ENCODE measurements around the gene ZNF844.
A peak's percentile ranks its signal among the peaks of the same experiment; 100 is the strongest.
"Not testable (repeated sequence)": the region's sequence is repeated elsewhere in the genome, so short reads cannot be mapped to it uniquely, and the experiment has no call there.

ZNF844 gene

DNA sequence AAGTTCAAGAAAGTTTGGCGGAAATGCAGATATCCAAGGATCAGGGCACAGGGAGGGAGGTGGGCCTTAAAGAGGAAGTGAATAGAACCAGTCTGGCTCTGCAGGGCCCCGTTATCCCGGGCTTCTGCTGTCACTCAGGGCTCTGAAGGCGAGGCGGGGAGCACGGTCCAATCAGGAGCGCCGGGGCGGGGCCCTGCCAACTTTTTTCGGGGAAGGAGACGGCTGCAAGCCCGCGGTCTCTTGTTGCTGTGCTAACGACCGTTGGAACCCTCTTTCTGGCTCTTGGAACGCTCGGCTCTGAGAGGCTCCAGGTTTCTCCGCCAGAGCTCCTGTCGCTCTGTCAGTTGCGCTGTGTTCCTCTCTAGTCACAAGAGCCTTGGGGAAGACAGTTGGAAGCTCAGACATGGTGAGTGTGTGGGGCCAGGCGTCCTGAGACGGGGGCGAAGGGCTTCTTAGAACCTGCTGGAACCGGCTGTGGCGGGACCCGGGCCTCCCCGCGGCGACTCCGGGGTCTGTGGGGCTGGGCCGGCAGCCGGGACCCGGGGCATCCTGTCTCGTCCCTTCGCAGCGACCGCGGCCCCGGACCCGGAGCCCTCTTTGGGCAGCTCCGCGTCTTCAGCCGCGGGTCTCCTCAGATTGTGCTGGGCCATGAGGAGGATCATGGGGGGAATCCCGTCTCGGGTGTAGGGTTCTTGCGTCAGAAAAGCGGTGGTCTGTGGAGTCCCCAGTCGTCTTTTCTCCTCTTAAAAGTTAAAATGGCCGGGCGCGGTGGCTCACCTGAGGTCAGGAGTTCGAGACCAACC, 27.7 kb downstream of the ZNF844 start:
- DNase-seq (ENCODE audit: low read depth in 2 of 2), result peak; percentile 73 to 75

- DNase-seq (ENCODE audit: low read depth in 2 of 2), result no peak
Observed at GRCh38 chr19:12092956-12093355, 28.4 kb downstream of the ZNF844 start.

DNA sequence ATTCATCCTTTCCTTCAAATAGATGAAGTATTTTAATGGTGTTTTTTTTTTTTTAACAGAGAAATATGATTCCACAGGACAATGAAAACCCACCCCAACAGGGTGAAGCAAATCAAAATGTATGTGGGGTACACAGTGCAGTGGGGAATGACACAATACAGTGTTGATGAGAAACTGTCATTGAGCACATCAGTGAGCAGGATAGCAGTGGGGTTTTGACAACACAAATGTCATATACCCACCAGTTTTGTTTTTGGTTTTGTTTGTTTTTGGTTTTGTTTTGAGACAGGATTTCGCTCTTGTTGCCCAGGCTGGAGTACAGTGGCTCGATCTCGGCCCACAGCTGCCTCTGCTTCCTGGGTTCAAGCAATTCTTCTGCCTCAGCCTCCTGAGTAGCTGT, 29.2 kb downstream of the ZNF844 start:
- no peak for DNase-seq (ENCODE audit: low read depth in 2 of 2)

DNA sequence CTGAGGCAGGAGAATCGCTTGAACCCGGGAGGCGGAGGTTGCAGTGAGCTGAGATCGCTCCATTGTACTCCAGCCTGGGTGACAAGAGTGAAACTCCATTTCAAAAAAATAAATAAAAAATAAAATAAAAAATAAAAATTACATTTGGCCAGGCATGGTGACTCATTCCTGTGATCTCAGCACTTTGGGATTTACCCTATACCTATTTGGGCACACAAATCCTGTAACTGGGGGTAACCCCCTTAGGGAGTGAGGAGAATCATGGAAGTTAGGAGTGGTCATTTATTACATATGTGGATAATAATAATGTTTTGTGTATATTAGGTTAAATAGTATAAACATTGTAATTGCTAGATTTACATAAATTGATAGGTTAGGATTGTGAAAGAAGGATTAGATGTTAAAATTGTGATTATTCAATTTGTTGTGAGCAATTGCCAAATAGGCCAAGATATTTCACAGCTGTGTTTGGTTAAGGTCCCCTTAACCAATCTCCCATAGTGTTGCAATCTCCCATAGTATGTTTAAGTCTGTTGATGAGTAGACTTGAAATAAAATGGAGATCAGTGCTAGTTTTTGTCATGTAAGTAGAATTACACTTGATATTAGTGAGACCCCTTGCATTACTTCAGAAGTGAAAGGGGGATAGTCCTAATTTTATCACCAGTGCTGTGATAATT, 30.7 kb downstream of the ZNF844 start:
- no peak for DNase-seq (ENCODE audit: low read depth in 2 of 2)

DNA sequence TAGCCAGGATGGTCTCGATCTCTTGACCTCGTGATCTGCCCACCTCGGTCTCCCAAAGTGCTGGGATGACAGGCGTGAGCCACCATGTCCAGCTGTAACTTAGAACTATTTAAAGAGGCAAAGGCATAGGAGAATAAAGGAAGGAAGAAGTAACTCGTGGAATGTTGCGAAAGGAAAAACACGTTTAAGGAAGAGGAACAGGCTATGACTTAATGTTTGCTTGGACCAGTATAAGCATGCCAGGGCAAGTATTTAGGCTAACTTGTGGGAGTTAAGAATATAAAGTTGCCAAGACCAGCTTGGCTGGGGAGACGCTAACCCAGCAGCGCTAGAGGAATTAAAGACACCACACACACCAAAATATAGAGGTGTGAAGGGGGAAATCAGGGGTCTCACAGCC, 33.5 kb downstream of the ZNF844 start:
- DNase-seq (ENCODE audit: low read depth in 2 of 2), result no peak

- not testable (repeated sequence) for DNase-seq (ENCODE audit: low read depth in 2 of 2)
Observed at GRCh38 chr19:12103909-12104308, 39.4 kb downstream of the ZNF844 start.

- DNase-seq (ENCODE audit: low read depth in 2 of 2), result no peak
Observed at GRCh38 chr19:12111176-12111575, 46.6 kb downstream of the ZNF844 start.

DNA sequence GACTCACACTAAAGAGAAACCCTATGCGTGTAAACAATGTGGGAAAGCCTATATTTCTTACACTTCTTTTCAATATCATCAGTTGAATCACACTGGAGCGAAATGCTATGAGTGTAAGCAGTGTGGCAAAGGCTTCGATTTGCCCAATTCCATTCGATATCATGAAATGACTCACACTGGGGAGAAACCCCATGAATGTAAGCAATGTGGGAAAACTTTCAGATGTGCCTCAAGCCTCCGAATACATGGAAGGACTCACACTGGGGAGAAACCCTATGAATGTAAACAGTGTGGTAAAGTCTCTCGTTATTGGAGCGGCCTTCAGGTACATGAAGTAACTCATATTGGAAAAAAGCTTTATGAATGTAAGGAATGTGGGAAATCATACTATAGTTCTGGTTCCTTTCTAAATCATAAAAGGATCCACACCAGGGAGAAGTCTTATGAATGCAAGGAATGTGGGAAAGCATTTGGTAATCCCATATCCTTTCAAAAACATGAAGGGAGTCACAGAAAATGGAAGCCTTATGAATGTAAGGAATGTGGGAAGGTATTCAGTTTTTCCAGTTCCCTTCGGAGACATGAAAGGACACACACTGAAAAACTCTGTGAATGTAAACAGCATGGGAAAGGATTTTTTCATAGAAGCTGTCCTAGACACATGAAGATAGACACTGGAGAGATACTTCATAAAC, 47.6 kb downstream of the ZNF844 start:
- no peak for DNase-seq (ENCODE audit: low read depth in 2 of 2)

DNA sequence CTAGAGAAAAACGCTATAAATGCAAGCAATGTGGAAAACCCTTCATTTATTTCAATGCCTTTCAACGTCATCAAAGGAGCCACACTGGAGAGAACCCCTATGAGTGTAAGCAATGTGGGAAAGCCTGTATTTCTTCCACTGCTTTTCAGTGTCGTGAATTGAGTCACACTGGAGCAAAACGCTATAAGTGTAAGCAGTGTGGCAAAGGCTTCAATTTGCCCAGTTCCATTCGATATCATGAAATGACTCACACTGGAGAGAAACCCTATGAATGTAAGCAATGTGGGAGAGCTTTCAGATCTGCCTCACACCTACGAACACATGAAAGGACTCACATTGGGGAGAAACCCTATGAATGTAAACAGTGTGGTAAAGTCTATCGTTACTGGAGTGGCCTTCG, 48.2 kb downstream of the ZNF844 start:
- DNase-seq (ENCODE audit: low read depth in 2 of 2), result no peak

GRCh38 chr19:12113121-12113520, 48.6 kb downstream of the ZNF844 start:
- DNase-seq (ENCODE audit: low read depth in 2 of 2), result no peak

- no peak for DNase-seq (ENCODE audit: low read depth in 2 of 2)
Observed at GRCh38 chr19:12117201-12117970, 52.9 kb downstream of the ZNF844 start.

GRCh38 chr19:12126707-12127106, 62.2 kb downstream of the ZNF844 start:
- no peak for DNase-seq (ENCODE audit: low read depth in 2 of 2)
